GM21825 (cell line): Measurements from ENCODE around the gene EPHB2.

Experiments used
- ATAC-seq: cut with Tn5 transposase; IDR thresholded peaks from one replicate; pipeline ENCODE4 v1.9.1; 2021; ENCODE audit warnings: mild to moderate bottlenecking, moderate library complexity; ENCODE audit not compliant: unreplicated experiment

The EPHB2 gene

DNA sequence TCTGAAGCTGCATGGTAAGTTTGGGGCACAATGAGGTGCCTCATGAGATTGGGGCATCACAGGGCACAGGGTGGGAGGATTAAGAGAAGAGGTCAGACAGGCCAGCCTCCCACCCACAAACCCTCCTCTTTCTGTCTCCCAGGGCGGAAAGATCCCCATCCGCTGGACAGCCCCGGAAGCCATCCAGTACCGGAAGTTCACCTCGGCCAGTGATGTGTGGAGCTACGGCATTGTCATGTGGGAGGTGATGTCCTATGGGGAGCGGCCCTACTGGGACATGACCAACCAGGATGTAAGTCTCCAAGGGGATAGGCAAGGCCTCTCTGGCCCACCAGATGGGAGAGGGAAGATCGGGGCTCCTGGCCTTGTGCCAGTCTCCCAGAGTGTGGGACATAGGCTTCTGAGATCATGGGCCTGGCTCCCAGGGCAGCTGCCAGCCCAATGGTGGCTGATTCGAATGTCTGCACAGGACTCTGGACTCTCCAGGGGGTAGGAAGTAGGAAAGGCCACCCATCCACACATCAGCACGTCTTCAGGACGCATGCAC lies 198.3 kb downstream of the EPHB2 start:
- no peak for ATAC-seq

DNA sequence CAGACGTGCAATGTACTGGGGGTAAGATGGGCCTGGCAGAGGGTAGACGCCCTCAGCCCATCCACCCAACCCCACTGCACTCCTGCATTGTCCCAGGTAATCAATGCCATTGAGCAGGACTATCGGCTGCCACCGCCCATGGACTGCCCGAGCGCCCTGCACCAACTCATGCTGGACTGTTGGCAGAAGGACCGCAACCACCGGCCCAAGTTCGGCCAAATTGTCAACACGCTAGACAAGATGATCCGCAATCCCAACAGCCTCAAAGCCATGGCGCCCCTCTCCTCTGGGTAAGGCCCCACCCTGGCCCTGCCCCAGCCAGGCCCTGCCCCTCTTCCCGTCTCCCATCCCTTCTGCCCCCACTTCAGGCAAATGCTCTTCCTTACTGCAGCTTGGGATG lies 199.6 kb downstream of the EPHB2 start:
- no peak for ATAC-seq

DNA sequence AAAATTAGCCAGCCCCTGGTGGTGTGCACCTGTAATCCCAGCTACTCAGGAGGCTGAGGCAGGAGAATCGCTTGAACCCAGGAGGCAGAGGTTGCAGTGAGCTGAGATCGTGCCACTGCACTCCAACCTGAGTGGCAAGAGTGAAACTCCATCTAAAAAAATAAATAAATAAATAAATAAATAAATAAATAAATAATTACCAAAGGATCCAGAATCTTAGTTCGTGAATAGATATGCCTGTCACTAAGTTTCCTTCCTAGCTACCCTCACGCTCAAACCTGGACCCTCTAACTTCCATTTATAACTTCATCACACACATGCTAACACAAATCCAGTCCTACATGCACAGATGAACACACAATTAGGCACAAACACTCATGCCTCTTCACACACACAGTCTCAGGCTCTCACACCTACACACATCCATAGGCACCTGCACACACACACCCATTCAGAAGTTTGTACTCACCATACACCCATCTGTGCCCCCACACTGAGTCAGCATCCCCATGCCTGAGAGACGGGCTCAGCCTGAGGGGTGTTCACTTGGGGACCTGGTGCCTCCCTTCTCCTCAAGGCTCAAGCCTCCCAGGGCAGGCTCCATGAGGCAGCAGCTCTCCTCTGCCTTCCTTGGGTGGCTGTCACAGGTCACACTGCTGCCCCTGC lies 200.5 kb downstream of the EPHB2 start:
- ATAC-seq = no peak

DNA sequence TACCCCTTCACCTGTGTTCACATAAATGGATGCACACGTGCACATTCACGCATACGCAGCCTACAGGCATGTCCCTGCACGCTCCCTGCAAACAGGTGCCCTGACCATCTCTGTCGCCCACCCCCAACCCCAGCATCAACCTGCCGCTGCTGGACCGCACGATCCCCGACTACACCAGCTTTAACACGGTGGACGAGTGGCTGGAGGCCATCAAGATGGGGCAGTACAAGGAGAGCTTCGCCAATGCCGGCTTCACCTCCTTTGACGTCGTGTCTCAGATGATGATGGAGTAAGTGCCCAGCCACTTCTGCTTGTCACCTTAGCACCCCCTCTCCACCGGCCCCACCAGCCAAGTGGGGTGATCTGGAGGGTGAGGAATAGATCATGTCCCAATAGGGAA lies 201.7 kb downstream of the EPHB2 start:
- ATAC-seq = no peak

DNA sequence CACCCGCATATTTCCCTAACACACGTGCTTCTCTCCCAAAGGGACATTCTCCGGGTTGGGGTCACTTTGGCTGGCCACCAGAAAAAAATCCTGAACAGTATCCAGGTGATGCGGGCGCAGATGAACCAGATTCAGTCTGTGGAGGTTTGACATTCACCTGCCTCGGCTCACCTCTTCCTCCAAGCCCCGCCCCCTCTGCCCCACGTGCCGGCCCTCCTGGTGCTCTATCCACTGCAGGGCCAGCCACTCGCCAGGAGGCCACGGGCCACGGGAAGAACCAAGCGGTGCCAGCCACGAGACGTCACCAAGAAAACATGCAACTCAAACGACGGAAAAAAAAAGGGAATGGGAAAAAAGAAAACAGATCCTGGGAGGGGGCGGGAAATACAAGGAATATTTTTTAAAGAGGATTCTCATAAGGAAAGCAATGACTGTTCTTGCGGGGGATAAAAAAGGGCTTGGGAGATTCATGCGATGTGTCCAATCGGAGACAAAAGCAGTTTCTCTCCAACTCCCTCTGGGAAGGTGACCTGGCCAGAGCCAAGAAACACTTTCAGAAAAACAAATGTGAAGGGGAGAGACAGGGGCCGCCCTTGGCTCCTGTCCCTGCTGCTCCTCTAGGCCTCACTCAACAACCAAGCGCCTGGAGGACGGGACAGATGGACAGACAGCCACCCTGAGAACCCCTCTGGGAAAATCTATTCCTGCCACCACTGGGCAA lies 202.9 kb downstream of the EPHB2 start:
- no peak for ATAC-seq

DNA sequence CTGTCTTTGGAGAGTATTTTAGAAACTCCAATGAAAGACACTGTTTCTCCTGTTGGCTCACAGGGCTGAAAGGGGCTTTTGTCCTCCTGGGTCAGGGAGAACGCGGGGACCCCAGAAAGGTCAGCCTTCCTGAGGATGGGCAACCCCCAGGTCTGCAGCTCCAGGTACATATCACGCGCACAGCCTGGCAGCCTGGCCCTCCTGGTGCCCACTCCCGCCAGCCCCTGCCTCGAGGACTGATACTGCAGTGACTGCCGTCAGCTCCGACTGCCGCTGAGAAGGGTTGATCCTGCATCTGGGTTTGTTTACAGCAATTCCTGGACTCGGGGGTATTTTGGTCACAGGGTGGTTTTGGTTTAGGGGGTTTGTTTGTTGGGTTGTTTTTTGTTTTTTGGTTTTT lies 203.5 kb downstream of the EPHB2 start:
- ATAC-seq = no peak

DNA sequence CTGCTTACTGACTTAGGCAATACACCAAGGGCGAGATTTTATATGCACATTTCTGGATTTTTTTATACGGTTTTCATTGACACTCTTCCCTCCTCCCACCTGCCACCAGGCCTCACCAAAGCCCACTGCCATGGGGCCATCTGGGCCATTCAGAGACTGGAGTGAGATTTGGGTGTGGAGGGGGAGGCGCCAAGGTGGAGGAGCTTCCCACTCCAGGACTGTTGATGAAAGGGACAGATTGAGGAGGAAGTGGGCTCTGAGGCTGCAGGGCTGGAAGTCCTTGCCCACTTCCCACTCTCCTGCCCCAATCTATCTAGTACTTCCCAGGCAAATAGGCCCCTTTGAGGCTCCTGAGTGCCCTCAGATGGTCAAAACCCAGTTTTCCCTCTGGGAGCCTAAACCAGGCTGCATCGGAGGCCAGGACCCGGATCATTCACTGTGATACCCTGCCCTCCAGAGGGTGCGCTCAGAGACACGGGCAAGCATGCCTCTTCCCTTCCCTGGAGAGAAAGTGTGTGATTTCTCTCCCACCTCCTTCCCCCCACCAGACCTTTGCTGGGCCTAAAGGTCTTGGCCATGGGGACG lies 204.1 kb downstream of the EPHB2 start:
- no peak for ATAC-seq

DNA sequence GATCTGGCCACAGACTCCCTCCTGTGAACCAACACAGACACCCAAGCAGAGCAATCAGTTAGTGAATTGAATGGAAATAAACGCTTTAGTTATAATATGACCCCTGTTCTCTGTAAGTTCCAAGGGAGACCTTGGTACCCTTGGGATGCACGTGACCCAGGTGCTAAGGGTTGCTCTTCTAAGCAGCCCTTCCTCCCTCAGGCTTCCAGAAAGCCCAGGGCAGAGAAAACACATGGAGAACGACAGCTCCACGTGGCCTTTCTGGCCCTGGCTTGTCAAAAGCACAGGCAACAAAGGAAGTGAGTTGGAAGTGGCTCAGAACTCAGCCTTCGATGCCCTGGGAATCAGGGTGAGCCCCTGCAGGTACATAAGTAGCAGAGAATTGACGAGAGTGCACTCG lies 204.6 kb downstream of the EPHB2 start:
- ATAC-seq = no peak

DNA sequence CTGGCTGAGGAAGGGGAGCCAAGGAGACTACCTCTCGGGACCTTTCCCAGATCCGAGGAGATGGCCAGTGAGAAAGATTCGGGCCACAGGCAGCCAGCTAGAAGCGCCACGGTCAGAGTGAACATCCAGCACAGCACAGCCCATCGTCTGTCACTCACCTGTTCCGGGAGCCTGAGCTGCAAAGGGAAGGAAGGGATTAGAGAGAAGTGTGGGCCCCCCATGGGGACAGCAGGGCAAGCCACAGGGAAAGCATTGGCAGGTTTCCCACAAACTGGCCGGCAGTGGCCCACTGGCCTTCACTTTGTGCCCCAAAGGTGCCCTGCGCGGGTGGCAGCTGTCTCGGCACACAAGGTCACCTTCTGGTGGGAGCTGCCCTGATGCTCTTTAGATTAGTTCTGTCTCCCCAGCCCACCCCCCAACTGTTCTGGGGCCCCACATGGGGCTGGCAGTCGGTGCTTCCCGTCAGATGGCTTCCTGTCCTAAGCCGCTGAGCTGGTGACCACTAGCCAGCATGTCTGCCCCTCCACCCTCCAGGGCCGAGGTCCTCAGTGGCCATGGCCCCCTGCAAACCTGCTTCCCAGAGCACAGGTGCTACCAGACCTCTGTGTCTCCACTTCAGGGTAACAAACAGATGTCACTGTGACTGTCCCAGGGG lies 205.3 kb downstream of the EPHB2 start:
- no peak for ATAC-seq

DNA sequence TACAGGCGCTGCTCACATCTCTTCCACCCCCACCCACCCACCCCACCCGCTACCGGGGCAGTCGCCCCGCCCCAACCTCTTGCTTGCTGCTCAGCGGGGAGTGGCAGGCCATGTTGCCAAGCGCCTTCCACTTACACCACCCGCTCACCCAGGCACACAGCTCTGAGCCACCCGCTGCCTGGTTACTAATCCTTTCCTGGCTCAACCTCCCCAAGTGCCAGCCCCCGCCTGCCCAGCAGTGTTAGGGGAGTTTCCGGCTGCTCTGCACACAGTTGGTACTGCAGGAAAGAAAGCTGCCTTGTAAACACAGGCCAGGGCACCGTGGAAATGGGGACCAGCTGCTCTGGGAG lies 205.8 kb downstream of the EPHB2 start:
- no peak for ATAC-seq

DNA sequence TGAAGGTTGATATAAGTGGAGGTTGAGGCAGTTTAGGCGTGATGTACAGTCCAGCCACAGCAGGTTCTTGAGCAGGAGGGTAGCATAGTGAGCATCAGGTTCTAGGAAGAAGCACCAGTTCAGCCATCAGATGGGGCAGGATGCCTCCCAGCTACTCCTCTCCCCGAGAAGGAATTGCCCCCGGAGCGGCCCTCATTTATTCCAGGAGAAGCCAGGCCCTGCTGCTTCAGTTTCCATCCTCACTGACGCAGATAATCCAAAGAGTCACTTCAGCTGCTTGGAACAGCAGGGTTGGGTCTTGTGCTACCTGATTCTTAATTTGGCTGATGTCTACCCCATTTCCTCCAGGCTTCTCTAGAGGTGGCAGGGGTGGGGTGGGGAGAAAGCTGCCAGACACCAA lies 207.3 kb downstream of the EPHB2 start:
- no peak for ATAC-seq

DNA sequence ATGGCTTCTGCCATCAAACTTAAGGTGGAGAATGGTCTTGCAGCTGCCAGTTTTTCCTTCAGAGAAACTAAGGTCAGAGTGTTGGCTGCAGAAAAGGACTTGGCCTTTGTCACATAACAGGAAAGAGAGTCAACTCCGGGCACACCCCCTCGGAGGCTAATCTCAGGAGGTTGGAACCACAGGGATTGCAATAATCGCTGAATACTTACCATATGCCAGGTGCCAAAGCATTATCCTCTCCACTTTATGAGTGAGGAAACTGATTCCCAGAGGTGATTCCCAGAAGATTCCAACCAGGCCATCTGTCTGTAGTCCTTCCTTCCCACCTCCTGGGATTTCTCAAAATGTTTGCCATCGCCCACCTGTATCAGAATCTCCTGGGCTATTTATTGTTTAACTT lies 208.0 kb downstream of the EPHB2 start:
- ATAC-seq = no peak

DNA sequence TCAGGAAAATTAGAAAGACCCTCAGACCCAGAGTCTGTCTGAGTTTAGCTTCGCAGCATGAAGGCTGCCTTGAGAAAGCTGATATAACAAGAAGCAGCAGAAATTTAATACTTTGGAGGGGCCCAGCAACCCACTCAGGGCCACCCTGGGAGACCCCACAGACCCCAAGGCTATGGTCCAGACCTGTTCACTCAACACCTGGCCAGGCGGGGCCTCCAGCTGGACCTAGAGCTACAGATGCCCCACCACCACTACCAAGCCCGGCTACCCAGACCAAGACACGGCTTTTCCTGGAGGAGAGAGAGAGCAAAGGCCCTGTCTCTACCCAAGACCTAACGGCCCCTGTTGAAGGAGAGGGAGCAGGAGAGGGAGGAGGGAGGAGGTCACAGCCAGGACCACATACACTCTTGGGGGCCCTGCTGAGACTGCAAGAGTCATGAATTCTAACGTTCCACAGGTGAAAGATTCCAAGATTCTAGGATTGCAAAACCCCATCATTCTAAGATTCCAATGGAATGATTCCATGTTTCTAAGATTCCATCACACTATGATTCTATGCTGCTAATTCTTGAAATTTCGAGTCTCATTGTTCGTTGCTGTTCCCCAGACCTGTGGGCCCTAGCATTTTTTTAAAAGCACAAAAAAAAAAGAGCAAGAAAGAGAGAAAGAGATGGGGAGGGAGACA lies 208.8 kb downstream of the EPHB2 start:
- no peak for ATAC-seq

DNA sequence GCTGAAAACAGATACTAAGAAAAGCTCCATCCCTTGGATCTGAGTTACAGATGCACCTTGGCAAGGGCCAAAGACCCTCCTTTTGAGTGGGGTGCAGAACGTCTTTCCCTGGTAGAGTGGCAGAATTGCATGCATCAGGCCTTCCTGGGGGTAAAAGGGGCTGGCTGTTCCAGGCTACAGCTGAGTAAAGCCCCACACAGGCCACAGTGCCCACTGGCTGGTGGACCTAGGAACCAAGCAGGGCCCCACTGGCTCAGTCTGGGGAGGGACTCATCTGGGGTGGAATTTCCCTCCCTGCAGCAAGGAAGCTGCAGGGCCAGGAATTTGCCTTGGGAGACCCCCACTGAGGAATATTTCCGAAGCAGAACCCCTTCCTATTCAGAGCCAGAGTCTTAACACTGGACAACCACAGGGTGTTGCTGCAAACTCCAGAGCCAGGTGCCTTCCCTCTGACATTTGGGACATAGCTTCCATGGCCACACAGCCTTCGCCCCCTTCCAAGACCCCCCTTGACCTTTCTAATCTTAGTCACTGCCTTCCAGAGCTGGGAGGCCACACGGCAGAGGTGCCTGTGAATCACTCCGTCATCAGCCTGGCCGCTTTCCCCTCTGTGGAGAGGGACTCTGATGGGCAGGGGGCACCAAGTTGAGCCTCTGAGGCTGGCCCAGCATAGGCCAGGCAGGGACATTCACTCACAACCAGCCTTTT lies 209.5 kb downstream of the EPHB2 start:
- ATAC-seq = no peak

DNA sequence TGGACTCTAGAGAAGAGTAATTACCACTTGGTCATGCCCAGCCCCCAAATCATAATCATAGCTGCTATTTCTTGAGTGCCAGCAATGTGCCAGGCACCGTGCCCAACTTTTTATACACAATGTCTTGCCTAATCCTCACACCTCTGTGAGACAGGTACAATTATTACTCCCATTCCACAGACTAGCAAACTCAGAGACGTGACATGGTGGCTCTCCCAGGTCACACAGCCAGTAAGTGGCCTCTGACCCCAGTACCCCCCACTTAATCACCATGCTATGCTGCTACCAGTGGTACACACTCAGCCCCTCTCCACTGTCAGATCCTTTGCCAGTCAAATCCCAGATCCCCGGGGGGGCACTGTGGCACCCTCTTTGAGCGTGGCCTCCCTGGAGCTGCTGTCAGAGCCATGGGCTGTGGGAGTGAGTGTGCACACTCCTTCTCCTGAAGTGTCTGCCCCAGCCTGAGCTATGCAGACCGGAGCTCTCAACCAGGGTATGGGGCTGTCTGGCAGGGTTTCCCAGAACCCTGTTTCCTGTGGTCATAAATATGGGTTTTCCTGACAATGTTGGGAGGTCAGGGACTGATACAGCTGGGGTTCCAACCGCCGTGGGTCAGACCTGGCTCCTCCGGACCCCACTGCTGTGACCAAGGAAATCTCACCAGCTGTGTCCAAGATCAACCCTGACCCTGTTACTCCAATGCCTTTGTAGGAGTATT lies 210.3 kb downstream of the EPHB2 start:
- ATAC-seq = no peak

DNA sequence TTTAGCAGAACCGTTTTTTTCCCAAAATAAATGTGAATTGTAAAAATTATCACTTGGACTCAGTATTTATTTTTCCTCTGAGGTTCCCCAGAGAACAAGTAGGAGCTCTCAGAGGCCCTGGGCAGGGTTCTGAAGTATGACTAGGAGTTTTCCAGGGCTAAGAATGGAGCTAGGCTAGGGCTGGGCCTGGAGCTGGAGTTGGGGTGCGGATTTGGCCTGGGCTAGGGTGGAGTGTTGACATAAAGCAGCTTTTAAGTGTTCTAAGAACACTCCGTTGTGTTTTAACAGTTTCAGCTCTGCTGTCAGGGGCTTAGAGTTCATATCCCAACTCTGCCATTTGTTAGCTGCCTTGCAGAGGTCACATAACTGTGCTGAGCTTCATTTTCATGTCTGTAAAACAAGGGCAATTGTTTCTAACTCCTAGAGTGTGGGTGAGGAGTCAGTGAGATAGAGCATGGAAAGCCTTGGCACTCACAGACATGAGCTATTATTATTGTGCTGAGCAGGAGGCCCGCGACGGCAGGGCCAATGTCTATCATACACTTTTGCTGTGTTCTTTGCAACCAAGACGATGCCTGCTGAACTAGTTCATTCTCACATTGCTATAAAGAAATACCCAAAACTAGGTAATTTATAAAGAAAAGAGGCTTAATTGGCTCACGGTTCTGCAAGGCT lies 210.9 kb downstream of the EPHB2 start:
- no peak for ATAC-seq

DNA sequence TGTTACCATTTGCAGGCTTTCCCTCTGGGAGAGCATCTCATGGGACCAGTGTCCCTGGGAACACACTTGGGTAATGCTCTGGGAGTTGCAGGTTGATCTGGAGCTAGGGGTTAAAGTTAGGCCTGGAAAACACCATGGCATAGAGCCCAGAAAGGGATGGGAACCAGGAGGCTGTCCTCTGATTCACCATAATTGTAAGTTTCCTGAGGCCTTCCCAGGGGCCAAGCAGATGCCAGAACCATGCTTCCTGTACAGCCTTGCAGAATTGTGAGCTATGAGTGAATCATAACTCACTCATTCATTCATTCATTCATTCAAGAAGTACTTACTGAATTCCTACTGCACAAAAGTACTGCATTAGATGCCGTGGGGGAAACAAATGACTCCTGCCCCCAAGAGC lies 212.0 kb downstream of the EPHB2 start:
- no peak for ATAC-seq

DNA sequence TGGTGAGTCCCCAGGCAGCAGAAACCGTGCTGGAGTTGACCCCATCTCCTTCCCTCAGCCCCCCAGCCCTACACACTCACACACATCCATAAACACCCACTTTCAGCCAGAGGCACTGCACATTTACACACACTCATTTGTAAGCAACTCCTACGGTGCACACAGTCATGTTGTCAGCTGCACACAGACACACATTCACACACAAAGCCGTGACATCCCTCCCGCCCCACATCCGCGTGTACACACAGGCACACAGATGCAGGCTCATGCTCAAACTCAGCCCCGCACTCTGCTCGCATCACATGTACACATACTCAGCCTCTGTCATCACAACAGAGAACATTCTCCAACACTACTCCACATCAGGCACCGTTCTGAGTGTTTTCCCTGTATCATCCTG lies 214.5 kb downstream of the EPHB2 start:
- ATAC-seq = no peak

DNA sequence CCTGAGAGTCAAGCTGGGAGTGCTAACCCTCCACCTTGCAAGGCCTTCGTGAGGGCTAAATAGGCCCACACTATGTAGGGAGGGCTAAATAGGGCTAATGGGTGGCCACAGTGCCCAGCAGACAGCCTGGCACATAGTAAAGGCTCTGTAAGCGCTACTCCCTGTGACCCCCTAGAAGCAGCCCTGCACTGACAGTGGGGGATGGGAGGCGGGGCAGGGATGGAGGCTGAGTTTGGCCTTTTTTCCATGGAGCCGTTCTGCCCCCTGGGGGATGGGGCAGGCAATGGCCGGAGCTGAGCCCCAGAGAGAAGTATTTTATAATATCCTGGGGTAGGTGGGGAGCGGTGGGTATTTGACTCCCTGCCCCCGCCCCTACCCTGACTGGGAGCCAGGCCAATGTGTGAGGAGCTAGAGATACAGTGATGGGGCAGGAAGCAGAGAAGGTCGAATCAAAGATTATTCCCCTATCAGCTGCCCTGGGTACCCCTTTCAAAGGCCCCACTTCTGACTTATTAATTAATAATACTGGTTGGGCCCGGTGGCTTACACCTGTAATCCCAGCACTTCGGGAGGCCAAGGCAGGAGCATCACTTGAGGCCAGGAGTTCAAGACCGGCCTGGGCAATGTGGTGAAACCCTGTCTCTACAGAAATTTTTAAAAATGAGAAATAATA lies 219.7 kb downstream of the EPHB2 start:
- no peak for ATAC-seq
